T-cell (primary cell): ENCODE results near the gene GMPR. TPM values are rescaled to one million over a fixed set of nuclear protein-coding genes. Genes with fewer than 3 reads are reported as not detected.

ENCODE experiments used
- ATAC-seq, 4 experiments: fragments of 200-7000 bp in 3 of 4; fragments of 150-1000 bp in 1 of 4; cut with Tn5 transposase; replicated peaks in 1 of 4; 1 replicate in 3 of 4; 2 replicates in 1 of 4; pipeline ENCODE4 v1.10.0; 2021; ENCODE audit warnings: moderate library complexity in 3 of 4, mild to moderate bottlenecking in 2 of 4, moderate number of reproducible peaks in 1 of 4
- CTCF ChIA-PET, 2 donors: fragments of 300-600 bp; sonication (Branson Sonifier 250); formaldehyde crosslinking; loops; one replicate each; lab custom pipeline; 2022; ENCODE audit warnings: antibody characterized with exemption in 2 of 2; lab: Charles Lee
- POLR2A ChIA-PET, 2 donors: fragments of 300-600 bp; sonication (Branson Sonifier 250); formaldehyde crosslinking; loops; one replicate each; lab custom pipeline; 2022; ENCODE audit warnings: antibody characterized with exemption in 2 of 2; lab: Charles Lee
- DNase-seq, 35 experiments: peaks; one replicate each; pipeline versions ENCODE4 v3.0.0 to v3.0.0-alpha.2; 2013 to 2023
- H3K27ac ChIP-seq: one replicate; pipeline ENCODE4 v1.5.1; 2013; ENCODE audit warnings: low read length
- H3K27me3 ChIP-seq, 2 experiments: replicated peaks in 1 of 2; 1 replicate in 1 of 2; 2 replicates in 1 of 2; pipeline versions ENCODE4 v1.6.1 to v1.7.0; 2013; ENCODE audit warnings: low read length in 1 of 2, mixed read lengths in 1 of 2; ENCODE audit not compliant: control insufficient read depth in 2 of 2, insufficient read depth in 2 of 2; ENCODE audit errors: extremely low read depth in 1 of 2
- H3K36me3 ChIP-seq, 2 donors: 1 replicate in 1 of 2; 2 replicates in 1 of 2; pipeline versions ENCODE4 v1.6.1 to v1.7.0; 2013; ENCODE audit warnings: low read length in 1 of 2; ENCODE audit not compliant: control insufficient read depth in 2 of 2, insufficient read depth in 1 of 2; ENCODE audit errors: extremely low read depth in 1 of 2
- H3K4me1 ChIP-seq, 2 experiments: 1 replicate in 1 of 2; 2 replicates in 1 of 2; pipeline versions ENCODE4 v1.6.1 to v1.7.0; 2013; ENCODE audit warnings: low read length in 2 of 2, mixed read lengths in 1 of 2; ENCODE audit not compliant: insufficient read depth in 2 of 2, control insufficient read depth in 1 of 2; ENCODE audit errors: extremely low read depth in 1 of 2
- H3K4me3 ChIP-seq, 2 donors: 1 replicate in 1 of 2; 2 replicates in 1 of 2; pipeline versions ENCODE4 v1.5.1 to v1.7.0; 2013; ENCODE audit warnings: mild to moderate bottlenecking in 2 of 2, low read length in 1 of 2, moderate library complexity in 1 of 2; ENCODE audit not compliant: control insufficient read depth in 1 of 2; ENCODE audit errors: extremely low read depth in 1 of 2
- H3K9me3 ChIP-seq: 2 replicates; pipeline ENCODE4 v1.7.0; 2013
- H3K27ac Mint-ChIP-seq, 2 donors: one replicate each; pipeline ENCODE4 v1.8.0; 2020 to 2021; ENCODE audit warnings: mild to moderate bottlenecking in 2 of 2, mixed read lengths in 2 of 2
- H3K27me3 Mint-ChIP-seq, 2 donors: one replicate each; pipeline ENCODE4 v1.8.0; 2021 to 2022; ENCODE audit warnings: mixed read lengths in 2 of 2
- H3K36me3 Mint-ChIP-seq: one replicate; pipeline ENCODE4 v1.8.0; 2021; ENCODE audit warnings: mixed read lengths
- H3K4me1 Mint-ChIP-seq, 3 donors: one replicate each; pipeline ENCODE4 v1.8.0; 2020 to 2022; ENCODE audit warnings: mixed read lengths in 3 of 3, mild to moderate bottlenecking in 1 of 3
- H3K4me3 Mint-ChIP-seq, 3 donors: one replicate each; pipeline ENCODE4 v1.8.0; 2020 to 2022; ENCODE audit warnings: mild to moderate bottlenecking in 3 of 3, mixed read lengths in 3 of 3, moderate library complexity in 3 of 3
- H3K9me3 Mint-ChIP-seq, 3 donors: one replicate each; pipeline ENCODE4 v1.8.0; 2020 to 2022; ENCODE audit warnings: mixed read lengths in 3 of 3
- WGBS: methylation state at CpG from one replicate; pipeline ENCODE4 v1.1.5; 2013; ENCODE audit warnings: missing lambda C conversion rate; ENCODE audit not compliant: insufficient coverage; 5-methylcytosine and 5-hydroxymethylcytosine counted together
- total RNA-seq, 35 experiments: library from RNA in 6 of 35; stranded (reverse) in 6 of 35; fragments of 120-200 nt in 1 of 35; gene quantifications; one replicate each; pipeline versions ENCODE4 v1.2.1 to v1.2.4 and lab custom pipeline; 2013 to 2026

The GMPR gene
- total RNA-seq, 5 donors from 2014 or later (not counting 1 experiment from before 2014, with no cell fraction given) = 0.26 to 1.4 (median 0.68) TPM

GRCh38 chr6:16314296-16314695 is 75.9 kb downstream of the GMPR start:
- ChIA-PET POLR2A (no interaction called here), CTCF (no interaction called here)
- DNase-seq = no peak
- WGBS = no CpG with 5 or more reads among the region's 4 CpGs
- H3K36me3 Mint-ChIP-seq = peaks cover 7% of the 10 kb centered on the region
- no peaks in the 10 kb centered on the region for H3K36me3 ChIP-seq
- H3K4me1 Mint-ChIP-seq = peaks cover 25 to 32% (median 25%) of the 10 kb centered on the region in 3 donors
- no peaks in the 10 kb centered on the region for H3K27me3 Mint-ChIP-seq
- no peaks in the 10 kb centered on the region for H3K9me3 Mint-ChIP-seq
- H3K27ac Mint-ChIP-seq = no peak overlapping the region
- no peak overlapping the region for H3K4me3 ChIP-seq
- H3K27ac ChIP-seq = no peak overlapping the region
- peaks cover 10 to 25% of the 10 kb centered on the region in 2 experiments for H3K4me1 ChIP-seq
- no peak for ATAC-seq
- no peak overlapping the region for H3K4me3 Mint-ChIP-seq
- H3K27me3 ChIP-seq = no peaks in the 10 kb centered on the region
- no peaks in the 10 kb centered on the region for H3K9me3 ChIP-seq

GRCh38 chr6:16316741-16317251 is 78.4 kb downstream of the GMPR start:
- no CpG with 5 or more reads among the region's 7 CpGs for WGBS
- POLR2A ChIA-PET = no interaction called here
- CTCF ChIA-PET = interaction anchor here (0.6 to 2.4 kb wide), 11 partner anchors 15 to 712 kb away, joined by 3 to 17 read pairs (median 4); partner anchors contain the start of gene GMPR (in 1 of the 2)

GRCh38 chr6:16318538-16318937 is 80.2 kb downstream of the GMPR start:
- WGBS = 17% methylated on average over 1 of the region's 6 CpGs
- Mint-ChIP-seq H3K27me3 (no peaks in the 10 kb centered on the region), H3K36me3 (peaks cover 4% of the 10 kb centered on the region), H3K9me3 (no peaks in the 10 kb centered on the region), H3K27ac (peak overlapping the region; percentile 83 to 93), H3K4me1 (peaks cover 64 to 69% (median 66%) of the 10 kb centered on the region in 3 donors), H3K4me3 (peak overlapping the region in 1 of 3 donors; percentile 79)
- H3K4me1 ChIP-seq = peaks cover 34 to 65% of the 10 kb centered on the region in 2 experiments
- POLR2A ChIA-PET = no interaction called here
- DNase-seq (peak in 1 of 35 experiments; percentile 34), ATAC-seq (no peak)
- CTCF ChIA-PET = interaction anchor here (0.5 to 3.0 kb wide), 8 partner anchors 13 to 1396 kb away, joined by 3 to 24 read pairs (median 4); no protein-coding TSS in a partner anchor
- no peak overlapping the region for H3K4me3 ChIP-seq
- H3K36me3 ChIP-seq = no peaks in the 10 kb centered on the region
- H3K27ac ChIP-seq = peak overlapping the region; percentile 95
- H3K9me3 ChIP-seq = no peaks in the 10 kb centered on the region
- no peaks in the 10 kb centered on the region for H3K27me3 ChIP-seq

More at GRCh38 chr6:16316741-16317251, 78.4 kb downstream of the GMPR start:
- no peaks in the 10 kb centered on the region for H3K9me3 ChIP-seq
- peaks cover 49 to 55% (median 50%) of the 10 kb centered on the region in 3 donors for H3K4me1 Mint-ChIP-seq
- peaks cover 26 to 47% of the 10 kb centered on the region in 2 experiments for H3K4me1 ChIP-seq
- no peak overlapping the region for H3K4me3 ChIP-seq
- H3K36me3 ChIP-seq = no peaks in the 10 kb centered on the region
- H3K4me3 Mint-ChIP-seq = no peak overlapping the region
- no peak for ATAC-seq
- H3K27me3 ChIP-seq = no peaks in the 10 kb centered on the region
- peak overlapping the region; percentile 23 to 34 for H3K27ac Mint-ChIP-seq
- H3K27me3 Mint-ChIP-seq = no peaks in the 10 kb centered on the region
- no peaks in the 10 kb centered on the region for H3K9me3 Mint-ChIP-seq
- H3K36me3 Mint-ChIP-seq = peaks cover 4% of the 10 kb centered on the region
- peak overlapping the region; percentile 21 for H3K27ac ChIP-seq
- peak in 18 of 35 experiments; percentile 2 to 68 (median 27) for DNase-seq

GRCh38 chr6:16318953-16319720 is 80.8 kb downstream of the GMPR start:
- Histone ChIP-seq H3K27ac (peak overlapping the region; percentile 95), H3K4me1 (peaks cover 35 to 71% of the 10 kb centered on the region in 2 experiments), H3K36me3 (no peaks in the 10 kb centered on the region), H3K4me3 (no peak overlapping the region), H3K27me3 (no peaks in the 10 kb centered on the region), H3K9me3 (no peaks in the 10 kb centered on the region)
- no peaks in the 10 kb centered on the region for H3K9me3 Mint-ChIP-seq
- DNase-seq (no peak), ATAC-seq (no peak)
- H3K4me1 Mint-ChIP-seq = peaks cover 64 to 74% (median 71%) of the 10 kb centered on the region in 3 donors
- CTCF ChIA-PET = interaction anchor here (0.6 to 3.0 kb wide), 8 partner anchors 10 to 443 kb away, joined by 3 to 24 read pairs (median 4); no protein-coding TSS in a partner anchor
- POLR2A ChIA-PET = interaction anchor here in 1 of 2 donors (0.5 to 1.8 kb wide), 4 partner anchors 102 to 686 kb away, joined by 4 to 6 read pairs (median 5); partner anchors contain the start of gene ATXN1
- peak overlapping the region; percentile 17 to 79 (median 52) for H3K4me3 Mint-ChIP-seq
- no peaks in the 10 kb centered on the region for H3K27me3 Mint-ChIP-seq
- H3K36me3 Mint-ChIP-seq = peaks cover 4% of the 10 kb centered on the region
- peak overlapping the region; percentile 83 to 93 for H3K27ac Mint-ChIP-seq
- WGBS = 96% methylated on average over 5 of the region's 8 CpGs

DNA sequence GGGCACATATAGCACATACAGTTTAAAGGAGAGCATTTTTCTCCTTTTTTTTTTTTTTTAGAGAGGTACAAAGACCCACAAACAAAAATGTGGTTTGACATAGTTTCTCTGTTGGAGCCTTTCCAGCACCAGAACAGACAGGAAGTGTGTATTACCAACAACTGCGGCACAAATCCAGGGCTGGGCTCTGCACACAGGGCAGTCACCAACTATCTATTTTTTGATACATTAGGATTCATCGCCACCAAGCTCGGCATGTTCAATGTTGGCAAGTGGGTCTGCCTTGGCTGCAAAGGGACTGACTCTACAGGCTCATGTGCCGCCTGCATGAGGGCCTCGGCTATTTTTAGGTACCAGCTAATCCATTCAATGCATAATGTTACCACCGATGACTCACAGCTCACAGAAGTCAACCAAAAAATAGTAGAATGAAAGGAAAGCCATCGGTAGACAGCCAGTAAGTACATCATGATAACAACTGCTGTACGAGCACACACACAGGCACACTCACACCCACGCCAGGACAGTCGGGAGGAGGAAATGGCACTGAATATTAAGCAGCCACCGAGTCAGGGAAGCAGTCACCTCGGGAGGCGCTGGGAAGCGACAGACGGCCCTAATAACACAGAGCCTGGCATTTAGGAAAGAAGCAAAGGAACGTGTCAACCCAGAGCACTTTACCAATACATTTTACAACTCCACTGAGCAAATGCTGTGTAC is 81.6 kb downstream of the GMPR start:
- WGBS = 1% methylated on average over 11 of the region's 16 CpGs
- Mint-ChIP-seq H3K4me3 (peak overlapping the region; percentile 52 to 79 (median 70)), H3K9me3 (no peaks in the 10 kb centered on the region), H3K4me1 (peaks cover 69 to 82% (median 77%) of the 10 kb centered on the region in 3 donors), H3K27ac (peak overlapping the region; percentile 83 to 93), H3K36me3 (peaks cover 4% of the 10 kb centered on the region), H3K27me3 (no peaks in the 10 kb centered on the region)
- Histone ChIP-seq H3K9me3 (no peaks in the 10 kb centered on the region), H3K4me3 (peak overlapping the region; percentile 32 to 38), H3K4me1 (peaks cover 35 to 75% of the 10 kb centered on the region in 2 experiments), H3K27ac (peak overlapping the region; percentile 95), H3K27me3 (no peaks in the 10 kb centered on the region), H3K36me3 (no peaks in the 10 kb centered on the region)
- ATAC-seq = peak; percentile 66 to 79 (median 78)
- peak; percentile 40 to 83 (median 61) for DNase-seq
- ChIA-PET POLR2A (interaction anchor here in 1 of 2 donors (0.5 to 1.8 kb wide), 4 partner anchors 101 to 685 kb away, joined by 4 to 6 read pairs (median 5); partner anchors contain the start of gene ATXN1), CTCF (interaction anchor here in 1 of 2 donors (0.7 to 3.0 kb wide), 5 partner anchors 9 to 451 kb away, joined by 3 to 24 read pairs (median 7); no protein-coding TSS in a partner anchor)
